Raji (cell line): ENCODE data around the gene TCTN1.

Source experiments
- POLR2A ChIP-seq: IDR thresholded peaks from 2 replicates; pipeline ENCODE4 v1.6.1; 2011; ENCODE audit warnings: low read depth, low read length, control low read depth; ENCODE audit not compliant: insufficient read depth

The TCTN1 gene

GRCh38 chr12:110613771-110614684 lies at the start of gene TCTN1:
TSS of gene TCTN1 (plus strand) at chr12:110614129. CDS start at chr12:110614183, 54 bp downstream.
- TF ChIP-seq POLR2A: peak; percentile 87

GRCh38 chr12:110564471-110564991 lies 49.4 kb upstream of the TCTN1 start:
- no peak for TF ChIP-seq POLR2A

- no peak for TF ChIP-seq POLR2A
These were observed 47.7 kb upstream of the TCTN1 start for GRCh38 chr12:110565894-110566871.

GRCh38 chr12:110566993-110567392 lies 46.9 kb upstream of the TCTN1 start:
- no peak for TF ChIP-seq POLR2A

- no peak for TF ChIP-seq POLR2A
These were observed 45.2 kb upstream of the TCTN1 start for GRCh38 chr12:110568752-110569151.

GRCh38 chr12:110574044-110574443 lies 39.9 kb upstream of the TCTN1 start:
- no peak for TF ChIP-seq POLR2A

- no peak for TF ChIP-seq POLR2A
These were observed 38.6 kb upstream of the TCTN1 start for GRCh38 chr12:110575326-110575725.

GRCh38 chr12:110576504-110576903 lies 37.4 kb upstream of the TCTN1 start:
- no peak for TF ChIP-seq POLR2A

- no peak for TF ChIP-seq POLR2A
These were observed 35.9 kb upstream of the TCTN1 start for GRCh38 chr12:110577864-110578693.

- TF ChIP-seq POLR2A: no peak
These were observed 35.0 kb upstream of the TCTN1 start for GRCh38 chr12:110578694-110579534.

GRCh38 chr12:110579535-110580253 lies 34.2 kb upstream of the TCTN1 start:
- TF ChIP-seq POLR2A: no peak

GRCh38 chr12:110581931-110582275 lies 32.0 kb upstream of the TCTN1 start:
- no peak for TF ChIP-seq POLR2A
